Activated gamma-delta T cell treated with Interleukin-2 at 50 U/mL for 16 hours (primary cell): Measurements from ENCODE around the gene NRG3.
"Not testable (repeated sequence)": the region's sequence is repeated elsewhere in the genome, so short reads cannot be mapped to it uniquely, and the experiment has no call there.

ENCODE experiments used
- DNase-seq: peaks from one replicate; pipeline ENCODE4 v3.0.0-alpha.2; 2020

NRG3 gene

DNA sequence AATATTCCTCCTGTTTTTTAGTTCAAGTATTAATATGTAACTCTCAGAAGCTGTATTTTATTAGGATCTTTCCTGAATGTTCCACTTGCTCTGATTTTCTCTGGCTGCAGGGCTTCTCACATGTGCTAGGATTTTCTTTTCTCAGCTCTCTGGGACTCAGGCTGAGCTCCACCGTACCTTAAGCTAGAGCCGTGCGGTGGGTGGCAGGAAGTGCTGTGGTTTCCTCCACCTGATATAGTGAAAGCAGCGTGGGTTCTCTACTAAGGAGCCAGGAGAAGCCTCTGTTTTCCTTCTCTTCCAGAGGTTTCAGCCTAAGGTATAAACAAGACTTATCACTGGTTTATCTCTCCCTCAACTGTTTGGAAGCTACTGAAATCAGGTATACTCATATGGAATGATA is 433.6 kb downstream of the NRG3 start:
- no peak for DNase-seq

- no peak for DNase-seq
Measured at GRCh38 chr10:82310839-82311238, 435.8 kb downstream of the NRG3 start.

GRCh38 chr10:82313401-82313800 is 438.4 kb downstream of the NRG3 start:
- no peak for DNase-seq

DNA sequence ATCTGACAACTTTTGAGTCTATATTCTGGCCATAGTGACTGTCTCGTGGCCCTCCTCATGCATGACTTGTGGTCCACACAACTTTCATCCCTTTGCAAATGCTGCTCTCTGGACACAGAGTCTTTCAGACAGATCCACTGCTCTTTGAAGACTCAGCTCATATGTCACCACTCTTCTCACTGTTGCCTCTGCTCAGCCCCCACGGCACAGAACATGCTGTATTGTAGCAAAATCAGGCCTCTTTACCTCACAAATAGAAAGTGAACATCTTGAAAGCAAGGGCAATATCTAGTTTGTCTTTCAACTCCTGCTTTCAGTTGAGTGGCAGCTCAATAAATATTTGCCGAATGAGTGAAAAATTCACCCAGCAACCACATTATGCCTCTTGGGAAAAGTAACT is 443.5 kb downstream of the NRG3 start:
- no peak for DNase-seq

- DNase-seq, result no peak
Measured at GRCh38 chr10:82319074-82319473, 444.1 kb downstream of the NRG3 start.

GRCh38 chr10:82319562-82319961 is 444.6 kb downstream of the NRG3 start:
- DNase-seq, result no peak

- DNase-seq, result no peak
Measured at GRCh38 chr10:82321724-82322123, 446.7 kb downstream of the NRG3 start.

- no peak for DNase-seq
Measured at GRCh38 chr10:82331716-82332115, 456.7 kb downstream of the NRG3 start.

DNA sequence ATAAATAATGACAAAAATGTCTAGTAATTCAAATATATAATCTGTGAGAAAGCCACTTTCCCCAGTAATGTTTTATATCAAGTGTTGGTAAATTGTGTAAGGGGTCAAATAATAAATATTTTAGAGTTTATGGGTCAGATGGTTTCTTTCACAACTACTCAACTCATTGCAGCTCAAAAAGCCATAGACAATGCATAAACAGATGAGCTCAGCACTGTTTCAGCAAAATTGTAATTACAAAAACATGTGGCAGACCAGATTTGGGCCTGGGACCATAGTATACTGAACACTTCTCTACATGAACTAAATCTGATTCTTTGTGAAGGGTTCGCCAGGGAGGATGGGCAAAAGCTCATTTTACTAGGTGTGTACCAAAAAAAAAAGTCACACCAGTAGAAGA is 460.8 kb downstream of the NRG3 start:
- DNase-seq, result no peak

DNA sequence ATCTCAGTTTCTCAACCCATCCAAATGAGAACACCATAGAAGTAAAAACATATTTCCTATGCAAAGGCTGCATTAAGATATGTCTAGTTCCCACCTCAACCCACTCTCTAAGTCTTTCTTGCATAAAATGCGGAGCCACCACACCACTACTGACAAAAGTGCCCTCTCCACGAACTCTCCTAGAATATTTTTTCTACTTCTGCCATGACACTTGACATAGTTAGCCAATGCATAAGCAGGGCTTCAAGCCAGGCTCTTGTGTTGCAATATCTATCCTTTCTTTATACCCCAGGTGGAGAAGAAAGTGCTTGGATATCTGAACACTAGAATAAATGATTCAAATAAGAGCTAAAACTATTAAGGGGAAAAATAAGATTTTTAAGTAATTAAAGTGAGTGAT is 465.2 kb downstream of the NRG3 start:
- no peak for DNase-seq

- DNase-seq, result not testable (repeated sequence)
Measured at GRCh38 chr10:82349590-82349989, 474.6 kb downstream of the NRG3 start.

GRCh38 chr10:82353381-82353780 is 478.4 kb downstream of the NRG3 start:
- DNase-seq, result no peak

GRCh38 chr10:82358486-82359099 is 483.6 kb downstream of the NRG3 start:
- DNase-seq, result no peak

GRCh38 chr10:82361256-82361655 is 486.3 kb downstream of the NRG3 start:
- DNase-seq, result no peak

- no peak for DNase-seq
Measured at GRCh38 chr10:82377608-82378007, 502.6 kb downstream of the NRG3 start.

DNA sequence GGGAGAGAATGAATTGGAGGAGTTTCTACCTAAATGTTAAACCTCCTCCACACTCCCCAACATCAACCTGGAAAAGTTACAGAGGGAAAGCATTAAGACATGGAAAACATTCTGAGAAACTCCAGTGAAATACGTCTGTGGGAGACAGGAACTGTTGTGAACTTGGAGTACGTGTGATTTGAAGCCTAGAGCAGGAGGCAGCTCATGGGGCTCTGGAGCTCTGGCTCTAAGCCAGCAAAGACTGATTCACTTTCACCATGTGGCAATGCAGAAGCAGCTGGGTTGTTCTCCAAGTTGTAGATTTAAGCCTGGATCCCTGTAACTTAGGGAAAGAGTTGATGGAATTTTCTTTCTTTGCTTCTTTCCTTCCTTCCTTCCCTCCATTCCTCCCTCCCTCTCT is 503.2 kb downstream of the NRG3 start:
- no peak for DNase-seq

DNA sequence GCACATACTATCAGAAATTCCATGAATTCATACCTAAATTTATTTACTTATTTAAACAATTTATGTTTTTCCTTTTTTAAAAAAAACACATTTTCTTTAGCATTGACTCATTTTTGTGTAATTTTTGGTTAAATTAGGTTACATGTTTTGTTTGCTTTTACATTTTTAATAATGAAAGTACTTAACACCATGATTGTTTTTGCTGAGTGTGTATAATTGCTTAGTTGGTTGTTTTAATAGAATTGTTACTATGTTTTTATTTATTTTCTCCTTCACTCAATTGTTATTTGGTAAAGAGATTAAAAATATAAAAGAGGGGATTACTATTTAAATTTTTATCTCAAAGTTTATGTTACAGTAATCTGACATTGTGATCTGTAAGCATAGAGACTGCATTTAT is 508.4 kb downstream of the NRG3 start:
- no peak for DNase-seq

DNA sequence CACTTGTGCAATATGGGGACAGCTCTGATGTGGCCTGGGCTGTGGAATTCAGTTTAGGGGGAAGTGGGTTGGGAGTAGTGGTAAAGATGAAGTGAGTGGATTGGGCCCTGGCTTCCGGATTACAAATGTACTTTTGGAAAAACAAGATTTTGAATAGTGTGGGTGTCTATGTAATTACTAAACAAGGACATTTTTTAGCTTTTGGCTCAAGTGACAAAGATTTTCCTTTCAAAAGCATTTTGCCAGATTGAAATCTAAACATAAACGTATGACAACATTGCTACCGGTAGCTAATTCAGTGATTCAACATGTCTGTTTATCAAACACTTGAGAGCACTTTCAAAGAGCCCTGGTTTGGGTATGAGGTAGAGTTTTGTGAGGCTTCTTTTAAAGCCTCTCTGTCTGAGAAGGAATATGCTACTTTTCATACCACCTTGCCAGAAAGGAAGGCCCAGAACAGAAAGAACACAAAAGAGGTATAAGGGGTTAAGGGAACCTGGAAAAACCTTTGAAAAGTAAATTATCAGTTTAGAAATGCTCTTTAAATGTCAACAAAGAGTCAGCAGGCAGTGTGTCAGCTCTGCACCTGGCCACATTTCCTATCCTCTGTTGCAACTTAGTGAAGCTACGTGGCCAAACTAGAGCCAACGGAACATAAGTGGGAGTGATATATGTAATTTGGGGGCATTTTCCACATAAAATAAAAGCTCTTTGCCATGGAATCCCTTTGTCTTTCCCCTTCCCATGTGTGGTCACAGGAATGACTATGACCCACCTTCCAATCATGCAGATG is 516.1 kb downstream of the NRG3 start:
- DNase-seq, result no peak

- DNase-seq, result no peak
Measured at GRCh38 chr10:82391971-82392370, 517.0 kb downstream of the NRG3 start.

DNA sequence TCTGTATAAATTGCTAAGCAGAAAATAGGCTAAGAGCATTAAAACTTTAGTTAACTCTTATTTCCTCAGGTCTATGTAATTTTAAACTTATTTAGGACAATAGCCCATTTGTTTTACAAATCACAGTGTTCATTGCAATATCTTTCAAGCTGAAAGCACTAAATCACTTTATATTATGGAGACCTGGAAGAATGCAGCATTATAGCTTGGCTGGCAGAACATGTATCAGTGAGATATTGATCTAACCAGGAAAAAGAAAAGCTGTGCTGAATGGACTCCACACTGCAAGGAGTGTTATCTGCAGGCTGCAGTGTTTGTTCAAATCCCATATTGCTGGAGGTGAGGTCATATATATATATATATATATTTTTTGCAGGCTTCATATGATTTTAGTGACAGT is 517.5 kb downstream of the NRG3 start:
- DNase-seq, result no peak

GRCh38 chr10:82394122-82394521 is 519.1 kb downstream of the NRG3 start:
- no peak for DNase-seq

- no peak for DNase-seq
Measured at GRCh38 chr10:82394987-82395386, 520.0 kb downstream of the NRG3 start.

DNA sequence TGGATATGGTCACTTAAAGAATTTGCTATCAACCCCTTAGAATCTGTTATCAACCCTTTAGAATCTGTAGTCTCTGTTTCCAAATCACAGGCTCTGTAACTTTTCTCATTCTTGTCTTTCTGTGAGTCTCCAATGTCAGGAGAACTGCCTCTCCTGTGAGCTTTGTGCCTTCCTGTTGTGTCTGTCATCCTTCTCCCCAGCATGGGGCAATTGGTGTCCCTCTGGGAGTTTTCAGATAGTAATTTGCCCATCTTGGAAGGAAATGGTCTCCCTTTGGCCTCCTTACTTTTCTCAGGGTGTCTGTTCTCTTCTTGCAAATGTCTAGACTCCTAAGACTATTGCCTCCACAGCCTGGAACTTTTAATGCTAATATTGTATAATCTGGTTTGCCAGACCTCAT is 521.9 kb downstream of the NRG3 start:
- DNase-seq, result no peak

DNA sequence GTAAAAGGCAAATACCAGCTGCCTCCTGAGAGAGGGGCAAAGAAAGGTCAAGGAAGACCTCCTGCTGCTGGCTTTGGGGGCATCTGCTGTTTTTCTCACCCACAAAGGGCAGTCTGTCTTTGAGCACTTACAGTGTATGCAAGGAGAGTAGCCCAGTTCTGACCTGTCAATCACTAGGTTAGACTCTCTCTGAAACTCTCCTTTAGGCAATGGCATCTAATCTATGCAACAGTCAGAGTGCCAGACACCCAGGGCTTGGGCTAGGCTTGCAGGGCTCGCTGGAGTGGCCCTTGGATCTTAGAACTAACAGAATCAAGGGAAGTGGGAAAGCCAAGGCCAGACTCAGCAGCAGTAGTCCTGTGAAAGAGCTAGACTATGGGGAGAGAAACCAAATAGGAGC is 522.9 kb downstream of the NRG3 start:
- no peak for DNase-seq

GRCh38 chr10:82399850-82400249 is 524.9 kb downstream of the NRG3 start:
- DNase-seq, result no peak
